ENCODE data around the gene BLVRA. TPM values are rescaled to one million over a fixed set of nuclear protein-coding genes. Genes with fewer than 3 reads are reported as not detected.

The BLVRA gene
- total RNA-seq, 2 experiments from 2014 or later: 16.0 to 31.2 TPM

DNA sequence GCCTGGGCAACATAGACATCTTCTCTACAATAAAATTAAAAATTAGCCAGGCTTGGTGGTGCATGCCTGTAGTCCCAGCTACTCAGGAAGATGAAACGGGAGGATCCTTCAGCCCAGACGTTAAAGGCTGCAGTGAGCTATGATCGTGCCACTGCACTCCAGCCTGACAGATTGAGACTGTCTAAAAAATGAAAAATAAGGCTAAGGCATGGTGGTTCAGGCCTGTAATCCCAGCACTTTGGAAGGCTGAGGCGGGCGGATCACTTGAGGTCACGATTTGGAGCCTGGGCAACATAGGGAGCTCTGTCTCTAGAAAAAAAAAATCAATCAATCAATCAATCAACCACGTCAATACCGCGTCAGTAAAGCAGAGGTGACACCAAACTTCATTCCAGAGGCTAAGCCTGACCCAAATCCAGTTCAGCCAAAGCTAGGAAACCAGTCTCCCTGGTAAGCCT, 79.8 kb downstream of the BLVRA start:
- Mint-ChIP-seq H3K27ac (no peak overlapping the region), H3K4me1 (peaks cover 21% of the 10 kb centered on the region), H3K27me3 (no peaks in the 10 kb centered on the region), H3K9me3 (ENCODE audit: low read depth) (peaks cover 1% of the 10 kb centered on the region), H3K4me3 (no peak overlapping the region), H3K36me3 (ENCODE audit: low read depth) (peaks cover 8% of the 10 kb centered on the region)
- no peak for ATAC-seq
- DNase-seq: no peak
- intact Hi-C loops (cut with DNase I, micrococcal nuclease): loop anchor here (1.0 to 10.0 kb wide), 6 partner anchors 256 to 1896 kb away; partner anchors contain the start of genes MRPL32 (in 1 of the 2) and PSMA2 (in 1 of the 2)
- CTCF ChIA-PET: interaction anchor here (0.7 to 6.4 kb wide), 36 partner anchors 9 to 404 kb away, joined by 3 to 76 read pairs (median 4); partner anchors contain the start of genes BLVRA, COA1 and STK17A
- POLR2A ChIA-PET: no interaction called here

DNA sequence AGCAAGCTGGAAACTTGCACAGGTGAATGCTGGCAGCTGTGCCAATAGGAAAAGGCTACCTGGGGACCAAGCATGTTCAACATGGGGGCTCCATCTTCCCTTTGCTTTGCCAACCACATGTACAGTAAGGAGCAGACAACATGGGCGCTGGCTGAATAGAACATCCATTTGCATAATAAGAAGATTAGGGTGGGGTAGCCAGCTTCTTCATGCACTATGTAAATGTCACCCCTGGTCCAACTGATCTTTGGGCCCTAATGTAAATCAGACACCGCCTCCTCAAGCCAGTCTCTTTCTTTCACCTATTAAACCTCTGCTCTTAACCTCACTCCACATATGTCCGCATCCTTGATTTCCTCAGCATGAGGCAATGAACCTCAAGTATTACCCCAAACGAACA, 84.8 kb downstream of the BLVRA start:
- intact Hi-C loops (cut with DNase I, micrococcal nuclease): no loop called here
- Mint-ChIP-seq H3K27ac (no peak overlapping the region), H3K36me3 (ENCODE audit: low read depth) (no peaks in the 10 kb centered on the region), H3K4me1 (peaks cover 5% of the 10 kb centered on the region), H3K27me3 (no peaks in the 10 kb centered on the region), H3K9me3 (ENCODE audit: low read depth) (no peaks in the 10 kb centered on the region), H3K4me3 (no peak overlapping the region)
- ChIA-PET CTCF (interaction anchor here (0.7 to 1.3 kb wide), 4 partner anchors 9 to 903 kb away, joined by 4 to 5 read pairs (median 4); no protein-coding TSS in a partner anchor), POLR2A (interaction anchor here (0.6 kb wide), 1 partner anchor 1001 kb away, joined by 3 read pairs; no protein-coding TSS in a partner anchor)
- ATAC-seq (no peak), DNase-seq (no peak)

DNA sequence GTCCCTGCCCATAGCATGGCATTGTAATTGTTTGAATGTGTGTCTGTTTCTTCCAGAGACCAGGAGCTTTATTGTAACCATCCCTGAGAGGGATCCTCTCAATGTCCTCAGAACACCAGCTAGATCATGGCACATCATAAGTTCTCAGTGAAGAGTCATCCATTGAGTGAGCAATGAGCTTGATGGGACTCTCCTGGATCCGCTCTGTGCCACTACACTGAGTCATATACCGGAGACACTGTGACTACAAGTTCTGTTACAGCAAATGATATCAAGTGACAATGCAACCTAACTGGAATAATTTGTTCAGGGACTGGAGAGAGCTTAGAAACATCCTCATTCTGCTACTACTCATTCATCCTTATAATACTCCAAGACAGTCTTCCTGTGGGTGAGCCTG, 85.8 kb downstream of the BLVRA start:
- intact Hi-C loops (cut with DNase I, micrococcal nuclease): no loop called here
- no peaks in the 10 kb centered on the region for H3K27me3 Mint-ChIP-seq
- no peak overlapping the region for H3K27ac Mint-ChIP-seq
- no peaks in the 10 kb centered on the region for H3K9me3 Mint-ChIP-seq (ENCODE audit: low read depth)
- H3K4me3 Mint-ChIP-seq: no peak overlapping the region
- ChIA-PET POLR2A (interaction anchor here (0.6 kb wide), 1 partner anchor 24 kb away, joined by 3 read pairs; no protein-coding TSS in a partner anchor), CTCF (interaction anchor here (0.8 to 1.4 kb wide), 7 partner anchors 10 to 284 kb away, joined by 3 to 5 read pairs (median 4); partner anchors contain the start of gene STK17A)
- ATAC-seq (peak; percentile 93), DNase-seq (no peak)
- no peaks in the 10 kb centered on the region for H3K36me3 Mint-ChIP-seq (ENCODE audit: low read depth)
- no peaks in the 10 kb centered on the region for H3K4me1 Mint-ChIP-seq

DNA sequence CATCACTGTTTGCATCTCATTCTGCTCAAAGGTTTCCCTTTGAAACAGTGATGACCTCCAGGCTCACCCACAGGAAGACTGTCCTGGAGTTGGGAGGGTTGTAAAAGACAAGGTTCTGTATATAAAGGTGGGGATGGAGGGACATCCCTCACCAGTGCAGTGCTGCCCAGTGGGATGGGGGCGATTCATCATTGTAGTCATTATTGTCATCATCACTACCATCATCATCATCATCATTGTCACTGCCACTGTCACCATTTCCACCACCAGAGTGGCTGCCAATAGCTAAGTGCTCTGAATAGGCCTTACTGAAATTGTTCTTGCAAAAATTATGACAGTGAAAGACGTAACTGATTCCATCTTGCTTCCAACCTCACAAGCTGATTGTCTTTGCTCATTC, 86.2 kb downstream of the BLVRA start:
- Mint-ChIP-seq H3K4me3 (no peak overlapping the region), H3K4me1 (no peaks in the 10 kb centered on the region), H3K27ac (no peak overlapping the region), H3K36me3 (ENCODE audit: low read depth) (no peaks in the 10 kb centered on the region), H3K9me3 (ENCODE audit: low read depth) (no peaks in the 10 kb centered on the region), H3K27me3 (no peaks in the 10 kb centered on the region)
- POLR2A ChIA-PET: no interaction called here
- intact Hi-C loops (cut with DNase I, micrococcal nuclease): no loop called here
- ATAC-seq: peak; percentile 53
- DNase-seq: peak; percentile 18
- CTCF ChIA-PET: interaction anchor here (0.8 to 1.4 kb wide), 7 partner anchors 10 to 285 kb away, joined by 3 to 5 read pairs (median 4); partner anchors contain the start of gene STK17A

DNA sequence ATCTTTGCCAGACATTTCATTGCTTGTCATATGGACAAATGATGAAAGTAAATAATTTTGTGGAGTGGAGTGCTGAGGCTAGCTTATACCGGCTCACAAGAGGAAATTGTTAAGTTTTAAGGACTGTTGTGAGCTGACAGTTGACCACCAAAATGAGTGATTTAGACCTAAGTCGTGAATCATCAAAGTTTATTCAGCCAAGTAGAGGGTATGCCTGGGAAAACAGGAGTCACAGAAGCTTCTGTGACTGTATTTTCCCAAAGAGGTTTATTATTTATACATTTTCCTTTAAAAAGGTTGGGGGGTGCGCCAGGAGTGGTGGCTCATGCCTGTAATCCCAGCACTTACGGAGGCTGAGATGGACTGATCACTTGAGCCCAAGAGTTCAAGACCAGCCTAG, 89.0 kb downstream of the BLVRA start:
- ChIA-PET POLR2A (no interaction called here), CTCF (interaction anchor here (0.5 to 2.4 kb wide), 3 partner anchors 9 to 284 kb away, joined by 3 to 19 read pairs (median 3); no protein-coding TSS in a partner anchor)
- Mint-ChIP-seq H3K36me3 (ENCODE audit: low read depth) (no peaks in the 10 kb centered on the region), H3K27ac (no peak overlapping the region), H3K27me3 (no peaks in the 10 kb centered on the region), H3K4me3 (no peak overlapping the region), H3K4me1 (no peaks in the 10 kb centered on the region), H3K9me3 (ENCODE audit: low read depth) (no peaks in the 10 kb centered on the region)
- intact Hi-C loops (cut with DNase I, micrococcal nuclease): no loop called here
- DNase-seq: no peak
- no peak for ATAC-seq

DNA sequence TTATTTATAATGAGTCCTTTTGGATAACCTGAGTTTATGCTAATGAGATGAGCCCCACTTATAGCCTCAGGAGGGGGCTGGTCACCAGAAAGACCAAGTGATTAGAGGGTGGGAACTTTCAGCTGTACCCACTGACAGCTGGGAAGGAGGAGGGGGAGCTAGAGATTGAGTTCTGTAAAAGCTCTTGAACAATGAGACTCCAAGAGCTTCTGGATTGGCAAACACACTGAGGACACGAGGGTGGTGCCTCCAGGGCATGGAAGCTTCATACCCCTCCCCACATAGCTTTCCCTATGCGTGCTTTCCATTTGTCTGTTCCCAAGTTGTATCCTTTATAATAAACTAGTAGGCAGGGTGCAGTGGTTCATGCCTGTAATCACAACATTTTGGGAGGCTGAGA, 90.6 kb downstream of the BLVRA start:
- no peak for ATAC-seq

DNA sequence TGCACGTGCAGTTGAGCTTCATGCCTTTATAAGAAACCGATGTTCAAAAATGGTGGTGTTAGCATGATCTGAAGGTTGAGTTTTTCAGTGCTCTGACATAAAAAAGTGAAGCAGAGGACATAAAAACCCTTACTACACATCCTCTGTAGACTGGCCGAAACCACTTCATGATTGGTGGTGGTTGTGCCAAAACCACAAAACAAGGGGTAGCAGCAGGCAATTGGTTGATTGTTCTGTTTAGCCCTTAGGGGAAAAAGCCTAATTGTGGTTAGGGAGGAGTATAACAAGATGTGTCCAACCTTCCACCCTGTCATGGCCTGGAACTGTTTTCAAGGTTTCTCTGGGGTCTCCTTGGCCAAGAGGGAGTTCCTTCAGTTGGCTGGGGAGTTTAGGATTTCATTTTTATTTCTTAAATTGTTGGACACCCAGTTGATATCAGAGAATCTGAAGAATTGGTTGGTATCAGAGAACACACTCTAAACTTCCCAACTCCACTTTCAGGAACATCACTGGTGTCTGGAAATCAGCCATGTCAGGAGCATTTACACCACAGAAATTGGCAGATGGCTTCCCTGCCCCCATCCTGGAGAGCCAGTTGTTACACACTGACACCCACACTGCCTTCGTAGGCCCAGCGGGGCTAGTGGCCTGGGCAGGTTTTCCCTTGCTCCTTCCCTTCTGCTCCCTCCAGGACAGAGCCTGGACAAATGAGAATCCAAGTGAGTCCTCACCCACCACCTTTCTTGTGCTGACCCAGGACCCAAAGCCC, 92.1 kb downstream of the BLVRA start:
- Mint-ChIP-seq H3K36me3 (ENCODE audit: low read depth) (no peaks in the 10 kb centered on the region), H3K4me1 (no peaks in the 10 kb centered on the region), H3K9me3 (ENCODE audit: low read depth) (no peaks in the 10 kb centered on the region), H3K27me3 (no peaks in the 10 kb centered on the region), H3K4me3 (no peak overlapping the region), H3K27ac (no peak overlapping the region)
- no peak for DNase-seq
- ChIA-PET CTCF (interaction anchor here (1.1 kb wide), 1 partner anchor 127 kb away, joined by 3 read pairs; no protein-coding TSS in a partner anchor), POLR2A (no interaction called here)
- intact Hi-C loops (cut with DNase I, micrococcal nuclease): no loop called here
- no peak for ATAC-seq

More for the DNA sequence above, 90.6 kb downstream of the BLVRA start:
- Mint-ChIP-seq H3K9me3 (ENCODE audit: low read depth) (no peaks in the 10 kb centered on the region), H3K36me3 (ENCODE audit: low read depth) (no peaks in the 10 kb centered on the region), H3K27me3 (no peaks in the 10 kb centered on the region), H3K4me1 (no peaks in the 10 kb centered on the region), H3K4me3 (no peak overlapping the region), H3K27ac (no peak overlapping the region)
- CTCF ChIA-PET: interaction anchor here (2.4 kb wide), 1 partner anchor 10 kb away, joined by 19 read pairs; no protein-coding TSS in a partner anchor
- intact Hi-C loops (cut with DNase I, micrococcal nuclease): no loop called here
- no peak for DNase-seq
- POLR2A ChIA-PET: no interaction called here

DNA sequence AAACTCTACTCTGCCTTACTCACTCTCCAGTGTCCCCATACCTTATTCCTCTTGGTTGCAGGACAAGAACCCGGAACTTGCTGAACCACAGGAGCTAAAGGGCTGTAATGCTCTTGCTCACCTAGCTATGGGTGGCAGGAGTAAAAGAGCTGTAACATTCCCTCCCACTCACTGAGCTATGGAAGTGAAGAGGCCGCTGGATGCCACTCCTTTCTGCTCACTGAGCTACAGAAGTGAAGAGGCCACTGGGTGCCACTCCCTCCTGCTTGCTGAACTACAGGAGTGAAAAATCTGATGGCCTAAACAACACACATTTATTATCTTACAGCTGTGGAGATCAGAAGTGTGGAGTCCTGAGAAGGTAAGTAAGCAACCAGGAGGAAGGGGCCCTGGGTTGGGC, 93.3 kb downstream of the BLVRA start:
- no peak for DNase-seq
- Mint-ChIP-seq H3K4me3 (no peak overlapping the region), H3K4me1 (no peaks in the 10 kb centered on the region), H3K9me3 (ENCODE audit: low read depth) (no peaks in the 10 kb centered on the region), H3K27ac (no peak overlapping the region), H3K27me3 (no peaks in the 10 kb centered on the region), H3K36me3 (ENCODE audit: low read depth) (no peaks in the 10 kb centered on the region)
- intact Hi-C loops (cut with DNase I, micrococcal nuclease): no loop called here
- POLR2A ChIA-PET: no interaction called here
- CTCF ChIA-PET: interaction anchor here (1.1 to 1.2 kb wide), 3 partner anchors 13 to 128 kb away, joined by 3 to 9 read pairs (median 4); no protein-coding TSS in a partner anchor
- ATAC-seq: no peak

DNA sequence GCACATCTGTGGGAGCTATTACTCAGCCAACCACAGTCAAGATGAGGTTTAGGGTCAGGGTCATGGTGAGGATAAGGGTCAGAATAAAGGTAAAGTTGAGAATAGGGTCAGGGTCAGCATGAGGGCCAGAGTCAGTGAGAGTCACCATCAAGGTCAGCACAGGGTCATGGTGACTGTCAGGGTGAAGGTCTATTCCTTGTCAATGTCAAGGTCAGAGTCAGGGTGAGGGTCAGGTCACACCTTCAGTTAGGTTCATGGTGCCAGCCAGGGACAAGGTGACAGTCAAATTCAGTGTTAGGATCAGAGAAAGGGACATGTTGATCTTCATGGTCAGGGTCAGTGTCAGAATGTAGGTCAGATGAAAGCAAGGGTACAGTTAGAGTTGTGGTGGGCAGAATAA, 96.7 kb downstream of the BLVRA start:
- intact Hi-C loops (cut with DNase I, micrococcal nuclease): no loop called here

DNA sequence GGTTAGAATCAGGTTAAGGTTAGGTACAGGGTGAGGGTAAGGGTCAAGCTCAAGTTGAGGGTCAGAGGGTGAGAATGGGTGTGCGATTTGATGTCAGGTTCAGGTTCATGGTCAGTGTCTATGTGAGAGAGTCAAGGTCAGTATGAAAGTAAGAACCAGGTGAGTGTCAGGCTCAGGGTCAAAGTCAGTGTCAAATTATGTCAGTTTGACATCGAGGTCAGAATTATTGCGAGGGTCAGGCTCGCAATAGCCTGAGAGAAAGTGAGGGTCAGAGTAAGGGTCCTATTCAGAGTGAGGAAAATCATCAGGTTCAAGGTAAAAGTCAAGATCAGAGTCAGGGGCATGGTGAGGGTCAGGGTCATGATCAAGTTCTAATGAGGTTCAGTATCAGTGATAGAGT, 97.8 kb downstream of the BLVRA start:
- H3K27ac Mint-ChIP-seq: no peak overlapping the region

More for the DNA sequence above, 96.7 kb downstream of the BLVRA start:
- ChIA-PET CTCF (no interaction called here), POLR2A (no interaction called here)
- Mint-ChIP-seq H3K36me3 (ENCODE audit: low read depth) (no peaks in the 10 kb centered on the region), H3K4me3 (no peak overlapping the region), H3K27me3 (no peaks in the 10 kb centered on the region), H3K9me3 (ENCODE audit: low read depth) (no peaks in the 10 kb centered on the region), H3K4me1 (no peaks in the 10 kb centered on the region), H3K27ac (no peak overlapping the region)
- ATAC-seq: no peak
- DNase-seq: no peak

More for the DNA sequence above, 97.8 kb downstream of the BLVRA start:
- POLR2A ChIA-PET: no interaction called here
- ATAC-seq (no peak), DNase-seq (no peak)
- CTCF ChIA-PET: no interaction called here
- Mint-ChIP-seq H3K4me3 (no peak overlapping the region), H3K36me3 (ENCODE audit: low read depth) (no peaks in the 10 kb centered on the region), H3K4me1 (no peaks in the 10 kb centered on the region), H3K27me3 (no peaks in the 10 kb centered on the region), H3K9me3 (ENCODE audit: low read depth) (no peaks in the 10 kb centered on the region)
- intact Hi-C loops (cut with DNase I, micrococcal nuclease): no loop called here

Data from activated CD4-positive, alpha-beta T cell treated with anti-CD3 and anti-CD28 coated beads for 36 hours (primary cell).